H1 (cell line): ENCODE measurements around the gene ZSCAN30. TPM values are rescaled to one million over a fixed set of nuclear protein-coding genes. Genes with fewer than 3 reads are reported as not detected.

ENCODE experiments used
- KDM1A ChIP-seq: fragments of 200-600, 300-600 bp; sonication (generic); IDR thresholded peaks from 2 replicates; pipeline ENCODE4 v1.7.1; 2016; ENCODE audit warnings: mild to moderate bottlenecking, low read length, borderline replicate concordance
- PHF8 ChIP-seq: fragments of 200-600 bp; sonication (generic); conservative IDR thresholded peaks from 2 replicates; pipeline ENCODE4 v1.7.1; 2012; ENCODE audit warnings: low read depth, mild to moderate bottlenecking, inconsistent platforms, low read length, moderate library complexity
- SIN3A ChIP-seq, 2 experiments: IDR thresholded peaks in 1 of 2; conservative IDR thresholded peaks in 1 of 2; 2 replicates each; pipeline ENCODE4 v1.6.1; 2011 to 2012; ENCODE audit warnings: low read length in 2 of 2, improper control_type of control experiment in 1 of 2, low read depth in 1 of 2, mild to moderate bottlenecking in 1 of 2
- SIRT6 ChIP-seq: IDR thresholded peaks from one replicate; pipeline ENCODE4 v1.7.1; 2012; ENCODE audit warnings: low read length, inconsistent platforms
- TBP ChIP-seq: IDR thresholded peaks from 2 replicates; pipeline ENCODE4 v1.6.1; 2011; ENCODE audit warnings: low read depth, low read length, improper control_type of control experiment
- polyA plus RNA-seq, 7 experiments: library from polyadenylated mRNA; depleted of rRNA in 3 of 7; stranded (reverse) in 5 of 7; unstranded in 2 of 7; fragments of >200 nt in 5 of 7; fragments of 200-250 nt in 2 of 7; gene quantifications; 1 replicate in 5 of 7; 2 replicates in 1 of 7; 4 replicates in 1 of 7; pipeline versions ENCODE4 v1.2.1 to v1.2.3, GENCODE V29; 2011 to 2013; ENCODE audit warnings: missing spikeins in 2 of 7, mixed read lengths in 2 of 7
- total RNA-seq: library from RNA; stranded (reverse); fragmentation: NEBNext Ultra II Directional; extraction: Animal tissue kit (Norgen Biotek cat#: 25700); gene quantifications from 2 replicates; pipeline ENCODE4 v1.2.1, GENCODE V29; 2021

Gene ZSCAN30
- total and polyA plus RNA-seq, 2 of the 8 experiments (the other 6 are each of a cell fraction or from before 2014, with no cell fraction given) = 4.4 to 10.3 TPM

- TF ChIP-seq SIRT6 = no peak
- TF ChIP-seq SIN3A (conservative IDR thresholded peaks at IDR 0.05 in 1 of 2, IDR thresholded peaks at IDR 0.05 in 1 of 2; ENCODE audit: low read depth in 1 of 2, low read length in 2 of 2) = no peak
- TF ChIP-seq TBP = peak; percentile 93
- no peak for TF ChIP-seq KDM1A
- TF ChIP-seq PHF8 = peak; percentile 90
Observed at GRCh38 chr18:35240664-35241447, 49.2 kb downstream of the ZSCAN30 start, which contains the start of gene ZNF397 (continued).
